SK-N-MC (cell line): ENCODE results near the gene THTPA.

Source experiments
- DNase-seq: peaks from one replicate; pipeline ENCODE4 v3.0.0-alpha.2; 2011; ENCODE audit warnings: low read depth, low spot score
- H3K27ac ChIP-seq: fragments of 200-600 bp; sonication (generic); 2 replicates; pipeline ENCODE4 v1.5.1; 2016; ENCODE audit warnings: mixed run types
- H3K36me3 ChIP-seq: fragments of 200-600 bp; sonication (generic); 2 replicates; pipeline ENCODE4 v1.6.1; 2017; ENCODE audit warnings: antibody characterized with exemption, low read length, mixed read lengths; ENCODE audit not compliant: insufficient read depth
- H3K4me3 ChIP-seq: fragments of 200-600 bp; sonication (generic); 2 replicates; pipeline ENCODE4 v1.5.1; 2016
- H3K9ac ChIP-seq: fragments of 200-600 bp; sonication (generic); 2 replicates; pipeline ENCODE4 v1.8.0; 2017; ENCODE audit warnings: mixed run types, mixed read lengths; ENCODE audit not compliant: insufficient read length
- H3K9me3 ChIP-seq: fragments of 200-600 bp; sonication (generic); 2 replicates; pipeline ENCODE4 v1.6.1; 2017; ENCODE audit warnings: low read depth, mild to moderate bottlenecking, antibody characterized with exemption, low read length, moderate library complexity, mixed read lengths
- EZH2 ChIP-seq: fragments of 200-600 bp; sonication (generic); IDR thresholded peaks from one replicate; pipeline ENCODE4 v1.6.1; 2017; ENCODE audit warnings: antibody characterized with exemption
- FOXP2 ChIP-seq: optimal IDR thresholded peaks from 2 replicates; pipeline ENCODE3; 2011; ENCODE audit warnings: mild to moderate bottlenecking, moderate library complexity; ENCODE audit not compliant: insufficient read depth; ENCODE audit errors: extremely low read length, control extremely low read depth
- POLR2AphosphoS5 ChIP-seq: IDR thresholded peaks from 2 replicates; pipeline ENCODE4 v1.6.1; 2012; ENCODE audit warnings: mild to moderate bottlenecking, low read depth, low read length, borderline replicate concordance

THTPA gene

DNA sequence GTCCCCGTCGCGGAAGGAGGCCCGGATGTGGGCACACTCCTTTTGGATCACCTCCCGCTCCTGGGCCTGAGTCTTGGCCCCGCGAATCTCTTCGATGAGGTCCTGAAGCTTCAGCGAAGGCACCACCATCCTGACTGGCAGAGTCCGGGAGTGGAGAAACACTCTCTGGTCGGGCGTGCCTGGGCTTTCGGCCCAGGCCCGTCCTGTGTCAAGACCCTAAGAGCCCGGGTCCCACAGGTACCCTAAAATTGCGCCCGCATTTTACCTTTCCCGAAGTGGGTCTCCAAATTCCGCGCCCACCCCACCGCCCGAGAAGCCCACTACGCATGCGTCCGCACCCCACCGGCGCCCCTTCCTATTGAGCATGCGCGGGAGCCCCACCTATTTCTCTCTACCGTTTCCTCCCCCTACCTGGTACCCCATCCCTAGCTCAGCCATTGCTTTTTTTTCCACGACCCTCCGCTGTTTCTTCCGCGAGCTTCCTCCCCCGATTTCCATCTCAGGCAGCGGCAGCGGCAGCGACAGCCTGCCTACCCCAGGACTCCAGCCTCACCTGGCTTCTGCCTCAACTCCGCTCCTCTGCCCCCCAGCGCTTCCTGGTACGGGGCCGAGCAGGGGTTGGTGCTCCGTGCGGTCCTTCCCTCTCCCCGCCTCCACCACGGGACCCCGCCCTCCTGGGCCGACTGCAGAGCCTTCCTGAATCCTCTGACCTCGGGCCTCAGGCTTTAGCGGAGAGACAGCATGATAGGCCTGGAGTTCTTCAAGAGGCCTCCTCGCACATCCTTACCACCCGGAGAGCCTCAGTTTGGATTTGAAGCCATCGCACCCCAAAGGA lies 11.3 kb downstream of the THTPA start, which contains the start of gene AP1G2:
TSS of gene AP1G2 (minus strand) at position 606 of the 835 bp plus-strand sequence. CDS start at position 129, 477 bp downstream.
- TF ChIP-seq POLR2AphosphoS5 (peak; percentile 77), FOXP2 (no peak), EZH2 (no peak)
- peak within 1 kb of the TSS; percentile 76 for H3K9ac ChIP-seq
- no peaks in the 10 kb centered on the region; the same call in 1 of the 2 replicates for H3K36me3 ChIP-seq
- no peak for DNase-seq
- no peaks in the 10 kb centered on the region for H3K9me3 ChIP-seq
- H3K4me3 ChIP-seq: peak within 1 kb of the TSS; percentile 97
- H3K27ac ChIP-seq: no peak within 1 kb of the TSS

DNA sequence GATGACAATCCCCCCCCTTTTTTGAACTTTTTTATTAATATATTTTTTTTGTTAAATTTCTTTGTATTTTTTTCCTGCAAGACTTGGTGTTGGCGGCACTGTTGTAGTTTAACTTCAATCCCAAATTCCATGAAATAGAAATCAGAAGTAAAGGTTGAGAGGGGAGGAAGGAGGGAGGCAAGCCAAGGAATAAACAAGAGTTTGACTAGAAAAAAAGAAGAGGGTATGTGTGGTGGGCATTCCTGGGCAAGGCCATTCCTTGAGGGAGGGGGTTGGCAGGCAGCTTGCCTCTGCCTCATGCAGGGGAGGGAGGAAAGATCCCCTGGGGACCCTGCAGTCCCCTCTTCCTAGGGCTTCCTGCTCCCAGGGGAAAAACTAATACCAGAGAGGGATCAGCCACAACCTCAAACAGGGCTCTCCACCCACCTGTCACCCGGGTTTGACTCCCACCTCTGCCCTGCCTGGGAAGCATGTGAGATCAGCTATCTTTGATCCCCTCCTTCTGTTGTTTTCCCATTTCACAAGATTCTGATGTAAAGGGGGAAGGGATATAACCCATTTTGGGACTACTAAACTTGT lies 12.0 kb downstream of the THTPA start:
- Histone ChIP-seq H3K9ac (no peak overlapping the region), H3K27ac (no peak overlapping the region), H3K36me3 (no peaks in the 10 kb centered on the region), H3K9me3 (no peaks in the 10 kb centered on the region), H3K4me3 (peak overlapping the region; percentile 97)
- no peak for TF ChIP-seq EZH2
- no peak for DNase-seq

DNA sequence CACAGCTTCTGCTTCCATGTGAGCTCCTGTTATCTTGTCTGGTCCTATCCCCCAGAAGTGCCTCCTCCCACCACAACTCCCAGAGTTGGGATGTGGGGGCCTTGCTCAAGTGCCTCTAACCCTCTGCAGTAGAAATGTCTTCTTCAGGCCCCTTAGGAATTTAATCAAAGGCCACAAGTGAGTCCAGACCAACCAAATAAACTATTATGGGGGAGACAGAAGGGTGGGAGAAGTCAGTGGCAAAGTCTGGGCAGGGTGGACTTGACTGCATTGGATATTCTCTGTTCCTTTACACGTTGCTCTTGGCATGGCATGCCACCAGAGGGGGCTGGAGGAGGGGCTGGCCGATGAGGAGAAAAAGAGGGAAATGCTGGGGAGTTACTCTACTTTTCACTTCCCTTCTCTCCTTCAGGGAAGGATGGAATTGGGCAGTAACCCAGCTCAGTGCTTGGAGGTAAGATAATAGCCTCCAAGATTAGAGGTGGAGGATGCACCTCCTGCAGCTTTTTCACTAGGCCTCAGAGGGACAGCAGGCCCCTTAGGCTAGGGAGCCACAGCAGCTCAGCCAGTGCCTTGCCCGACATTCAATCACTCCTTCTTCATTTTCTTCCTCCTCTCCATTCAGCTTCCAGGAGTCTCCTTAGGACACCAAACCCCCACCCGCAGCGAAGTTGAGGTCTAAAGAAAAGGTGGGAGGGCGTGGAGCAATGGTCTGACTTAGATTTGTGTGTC lies 12.7 kb downstream of the THTPA start:
- TF ChIP-seq POLR2AphosphoS5: no peak
- TF ChIP-seq EZH2: no peak
- TF ChIP-seq FOXP2: no peak
- Histone ChIP-seq H3K9me3 (no peaks in the 10 kb centered on the region), H3K36me3 (no peaks in the 10 kb centered on the region), H3K4me3 (no peak overlapping the region), H3K9ac (no peak overlapping the region), H3K27ac (no peak overlapping the region)
- no peak for DNase-seq

DNA sequence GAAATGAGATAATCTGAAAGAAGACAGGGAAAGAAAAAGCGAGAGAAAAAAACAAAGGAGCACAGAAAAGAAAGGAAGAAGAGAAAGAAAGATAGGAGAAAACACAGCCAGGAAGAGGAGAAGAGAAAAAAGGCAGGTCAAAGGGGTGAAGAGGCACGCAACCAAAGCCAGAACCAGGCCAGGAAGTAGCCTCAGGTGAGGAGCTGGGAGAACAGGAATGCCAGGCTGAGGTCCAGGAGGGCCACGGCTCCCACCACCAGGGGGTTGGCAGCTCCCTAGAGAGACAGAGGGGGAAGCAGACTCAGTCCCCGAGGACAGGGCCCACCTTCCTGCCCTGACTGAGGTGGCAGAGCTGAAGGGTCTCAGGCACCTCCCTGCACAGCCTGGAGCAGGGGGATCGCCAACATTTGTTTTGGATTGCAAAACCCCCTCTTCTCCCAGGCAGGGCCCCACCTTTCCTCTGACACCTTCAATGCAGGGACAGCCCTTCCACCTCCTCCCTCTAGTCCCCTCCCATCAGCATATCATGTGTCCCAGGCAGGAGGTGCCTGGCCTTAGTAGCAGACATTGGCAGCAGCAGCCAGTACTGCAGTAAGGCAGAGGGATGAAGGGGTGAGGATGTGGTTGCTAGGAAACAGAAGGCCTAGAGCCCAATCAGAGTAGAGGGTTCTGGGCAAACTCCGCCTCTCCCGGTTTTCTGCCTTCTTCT lies 13.5 kb downstream of the THTPA start:
- H3K9ac ChIP-seq: no peak overlapping the region
- no peak for DNase-seq
- no peaks in the 10 kb centered on the region for H3K9me3 ChIP-seq
- no peaks in the 10 kb centered on the region for H3K36me3 ChIP-seq
- TF ChIP-seq FOXP2: no peak
- no peak for TF ChIP-seq EZH2
- TF ChIP-seq POLR2AphosphoS5: no peak
- no peak overlapping the region for H3K27ac ChIP-seq
- H3K4me3 ChIP-seq: no peak overlapping the region

DNA sequence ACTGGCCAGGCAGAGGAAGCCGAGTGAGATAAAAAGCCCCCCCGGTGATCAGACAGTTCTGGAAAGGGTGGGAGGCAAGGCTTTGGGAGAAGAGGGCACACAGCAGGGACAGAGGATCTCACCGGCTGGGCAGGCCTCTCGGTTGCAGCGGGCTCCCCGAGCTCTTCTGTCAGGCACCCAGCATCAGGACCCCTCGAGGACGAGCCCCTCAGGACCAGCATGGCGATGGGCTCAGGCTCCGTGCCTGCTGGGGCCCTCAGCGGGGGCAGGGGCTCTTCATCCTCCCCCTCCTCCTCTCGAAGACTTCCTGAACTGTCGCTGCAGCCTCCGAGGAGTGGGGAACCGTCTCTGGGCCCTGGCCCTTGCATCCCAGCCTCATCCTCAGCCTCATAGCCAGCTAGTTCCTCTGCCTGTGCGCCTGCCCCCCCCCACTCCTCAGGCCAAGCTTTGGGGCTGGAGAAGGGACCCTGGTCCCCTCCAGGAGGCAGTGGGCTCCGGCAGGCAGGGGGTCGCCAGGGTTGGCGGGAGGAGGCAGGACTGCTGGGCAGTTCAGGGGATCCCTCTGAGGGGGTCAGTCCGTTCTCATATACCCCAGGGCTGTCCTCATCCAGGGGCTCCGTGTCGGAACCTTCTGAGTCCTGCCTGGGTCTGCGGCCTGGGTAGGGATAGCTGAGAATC lies 14.9 kb downstream of the THTPA start:
- Histone ChIP-seq H3K27ac (no peak overlapping the region), H3K36me3 (no peaks in the 10 kb centered on the region), H3K4me3 (no peak overlapping the region), H3K9me3 (no peaks in the 10 kb centered on the region), H3K9ac (no peak overlapping the region)
- no peak for DNase-seq
- TF ChIP-seq EZH2 (no peak), FOXP2 (no peak), POLR2AphosphoS5 (no peak)

DNA sequence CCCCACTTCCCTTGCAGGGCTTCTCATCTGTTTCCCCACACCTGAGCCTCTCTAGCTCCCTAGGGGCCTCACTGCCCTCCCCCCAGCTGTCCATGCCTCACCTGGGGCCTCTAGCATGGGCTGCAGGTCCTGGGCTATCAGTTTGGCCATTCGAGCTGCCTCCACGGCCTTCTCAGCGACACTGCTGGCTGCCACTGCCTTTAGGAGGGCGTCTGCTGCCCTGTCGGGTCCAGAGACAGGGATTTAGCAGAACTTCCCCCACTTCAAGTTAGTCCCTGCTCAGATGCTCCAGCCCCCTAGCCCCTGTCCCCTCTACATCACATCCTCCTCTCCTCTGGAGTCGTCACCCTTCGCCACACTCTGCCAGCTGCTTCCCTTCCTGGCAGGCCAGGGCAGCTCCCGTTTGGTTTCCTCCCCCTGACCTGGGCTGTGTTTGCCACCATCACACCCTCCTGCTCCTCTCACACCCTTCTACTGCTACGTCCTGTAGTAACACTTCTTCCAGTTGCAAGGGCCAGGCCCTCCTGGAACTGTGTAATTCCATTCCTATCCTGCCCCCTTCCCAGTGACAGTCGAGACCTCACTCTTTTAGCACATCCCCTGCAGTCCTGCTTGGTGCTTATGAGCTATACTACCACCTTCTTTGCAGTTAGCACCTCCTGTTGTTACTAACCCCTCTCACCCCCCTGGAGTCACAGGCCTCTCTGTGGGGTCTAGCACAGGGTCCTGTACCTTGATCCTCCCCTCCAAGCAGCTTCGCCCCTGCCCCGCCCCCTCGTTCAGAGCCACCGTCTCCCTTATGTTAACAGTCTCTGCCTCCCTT lies 15.8 kb downstream of the THTPA start:
- no peak for DNase-seq
- Histone ChIP-seq H3K4me3 (no peak overlapping the region), H3K9ac (no peak overlapping the region), H3K36me3 (no peaks in the 10 kb centered on the region), H3K9me3 (no peaks in the 10 kb centered on the region), H3K27ac (no peak overlapping the region)
- TF ChIP-seq EZH2 (no peak), FOXP2 (no peak)

DNA sequence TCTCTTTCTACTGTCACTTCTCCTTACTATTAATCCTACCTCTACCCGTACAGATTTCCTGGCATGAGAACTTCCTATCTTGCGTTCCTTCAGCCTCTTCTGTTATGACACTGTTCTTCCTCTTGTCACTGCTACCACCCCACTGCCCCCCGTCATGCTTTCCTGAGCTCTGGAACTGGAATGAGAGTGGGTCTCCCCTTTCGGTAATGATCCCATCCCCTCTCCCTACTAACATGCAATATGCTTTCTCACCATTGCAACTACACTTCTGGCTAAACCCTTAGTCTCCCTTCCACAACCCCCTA lies 16.4 kb downstream of the THTPA start:
- Histone ChIP-seq H3K27ac (no peak overlapping the region), H3K9ac (no peak overlapping the region), H3K9me3 (no peaks in the 10 kb centered on the region), H3K36me3 (no peaks in the 10 kb centered on the region), H3K4me3 (no peak overlapping the region)
- TF ChIP-seq FOXP2: no peak
- no peak for TF ChIP-seq POLR2AphosphoS5
- DNase-seq: no peak
